Smooth muscle cell (in vitro differentiated cells): ENCODE measurements around the gene ZBTB16. TPM values are rescaled to one million over a fixed set of nuclear protein-coding genes. Genes with fewer than 3 reads are reported as not detected.

ENCODE experiments used
- DNase-seq: peaks from one replicate; lab custom pipeline; 2025; ENCODE audit not compliant: unreplicated experiment; lab: John Stamatoyannopoulos, UW
- H2AFZ ChIP-seq: fragments of 200-600 bp; sonication (generic); 2 replicates; pipeline ENCODE4 v1.6.0; 2016; ENCODE audit warnings: antibody characterized with exemption, low read depth, mild to moderate bottlenecking
- H3F3A ChIP-seq: fragments of 200-600 bp; sonication (generic); 2 replicates; pipeline ENCODE4 v1.6.0; 2017; ENCODE audit warnings: antibody characterized with exemption, low read depth
- H3K27ac ChIP-seq: fragments of 200-600 bp; sonication (generic); 2 replicates; pipeline ENCODE4 v1.5.1; 2016; ENCODE audit warnings: low read depth, mild to moderate bottlenecking
- H3K27me3 ChIP-seq: fragments of 200-600 bp; sonication (generic); 2 replicates; pipeline ENCODE4 v1.6.1; 2016; ENCODE audit warnings: low read depth, mild to moderate bottlenecking
- H3K36me3 ChIP-seq: fragments of 200-600 bp; sonication (generic); 2 replicates; pipeline ENCODE4 v1.5.1; 2016; ENCODE audit warnings: low read depth
- H3K4me1 ChIP-seq: fragments of 200-600 bp; sonication (generic); 2 replicates; pipeline ENCODE4 v1.5.1; 2016; ENCODE audit warnings: low read depth
- H3K4me2 ChIP-seq: fragments of 200-600 bp; sonication (generic); 2 replicates; pipeline ENCODE4 v1.6.0; 2016; ENCODE audit warnings: mild to moderate bottlenecking
- H3K4me3 ChIP-seq: fragments of 200-600 bp; sonication (generic); 2 replicates; pipeline ENCODE4 v1.5.1; 2016; ENCODE audit warnings: mild to moderate bottlenecking
- H3K79me2 ChIP-seq: fragments of 200-600 bp; sonication (generic); 2 replicates; pipeline ENCODE4 v1.6.0; 2016; ENCODE audit warnings: low read depth, mild to moderate bottlenecking
- H3K9ac ChIP-seq: fragments of 200-600 bp; sonication (generic); 2 replicates; pipeline ENCODE4 v1.6.0; 2016; ENCODE audit warnings: low read depth
- H3K9me3 ChIP-seq: fragments of 200-600 bp; sonication (generic); replicated peaks from 2 replicates; pipeline ENCODE4 v1.5.1; 2016; ENCODE audit warnings: low read depth
- H4K20me1 ChIP-seq: fragments of 200-600 bp; sonication (generic); 2 replicates; pipeline ENCODE4 v1.6.0; 2016; ENCODE audit warnings: low read depth
- CTCF ChIP-seq: fragments of 200-600 bp; sonication (generic); IDR thresholded peaks from 2 replicates; pipeline ENCODE4 v1.5.1; 2017; ENCODE audit warnings: borderline replicate concordance, mild to moderate bottlenecking, antibody characterized with exemption; ENCODE audit not compliant: insufficient read depth, poor library complexity, severe bottlenecking
- WGBS: methylation state at CpG from one replicate; pipeline ENCODE4 v1.1.7; 2016; ENCODE audit warnings: low lambda C conversion rate; 5-methylcytosine and 5-hydroxymethylcytosine counted together
- polyA plus RNA-seq: library from polyadenylated mRNA; unstranded; fragments of >200 nt; fragmentation: Nextera tagmentation; extraction: Ambion mirVana; gene quantifications from 2 replicates; pipeline ENCODE4 v1.2.1, GENCODE V29; 2016
- total RNA-seq: library from RNA; depleted of rRNA; stranded (reverse); fragments of >200 nt; gene quantifications from 2 replicates; pipeline ENCODE4 v1.2.3, GENCODE V29; 2014

Gene ZBTB16
- total and polyA plus RNA-seq, 2 experiments from 2014 or later, result not detected

- Histone ChIP-seq H4K20me1 (no peaks in the 10 kb centered on the region), H3K79me2 (no peaks in the 10 kb centered on the region), H3K9me3 (peaks cover 4% of the 10 kb centered on the region), H3K36me3 (no peaks in the 10 kb centered on the region), H3K27ac (peak overlapping the region; percentile 99), H3K9ac (no peak overlapping the region), H3K27me3 (no peaks in the 10 kb centered on the region), H3K4me2 (no peak overlapping the region), H3K4me1 (peaks cover 21% of the 10 kb centered on the region), H2AFZ (no peak overlapping the region), H3K4me3 (no peak overlapping the region), H3F3A (peaks cover 30% of the 10 kb centered on the region)
- DNase-seq, result no peak
- 77% methylated on average over 5 of the region's 5 CpGs for WGBS
- no peak for TF ChIP-seq CTCF
These were observed 230.3 kb downstream of the ZBTB16 start for GRCh38 chr11:114289779-114290178.

GRCh38 chr11:114290503-114291235 lies 231.2 kb downstream of the ZBTB16 start:
- 95% methylated on average over 2 of the region's 2 CpGs for WGBS
- Histone ChIP-seq H3K27ac (peak overlapping the region; percentile 99), H3K9ac (peak overlapping the region; percentile 28), H4K20me1 (no peaks in the 10 kb centered on the region), H3K4me3 (no peak overlapping the region), H3K27me3 (no peaks in the 10 kb centered on the region), H3K4me1 (peaks cover 21% of the 10 kb centered on the region), H3K9me3 (peaks cover 4% of the 10 kb centered on the region), H3F3A (peaks cover 32% of the 10 kb centered on the region), H3K36me3 (no peaks in the 10 kb centered on the region), H2AFZ (no peak overlapping the region), H3K79me2 (no peaks in the 10 kb centered on the region), H3K4me2 (peak overlapping the region; percentile 86)
- no peak for DNase-seq
- TF ChIP-seq CTCF, result no peak

GRCh38 chr11:114291381-114291780 lies 231.9 kb downstream of the ZBTB16 start:
- H3K4me3 ChIP-seq, result peak overlapping the region; percentile 42

More at GRCh38 chr11:114291381-114291780, 231.9 kb downstream of the ZBTB16 start:
- H3F3A ChIP-seq, result peaks cover 36% of the 10 kb centered on the region
- WGBS, result 34% methylated on average over 5 of the region's 5 CpGs
- no peaks in the 10 kb centered on the region for H4K20me1 ChIP-seq
- peak overlapping the region; percentile 86 for H3K4me2 ChIP-seq
- H3K27me3 ChIP-seq, result no peaks in the 10 kb centered on the region
- H3K9me3 ChIP-seq, result peaks cover 4% of the 10 kb centered on the region
- peaks cover 21% of the 10 kb centered on the region for H3K4me1 ChIP-seq
- H3K9ac ChIP-seq, result peak overlapping the region; percentile 78
- no peak for TF ChIP-seq CTCF
- no peak overlapping the region for H2AFZ ChIP-seq
- no peaks in the 10 kb centered on the region for H3K36me3 ChIP-seq
- peak overlapping the region; percentile 99 for H3K27ac ChIP-seq
- H3K79me2 ChIP-seq, result no peaks in the 10 kb centered on the region
- DNase-seq, result no peak
